ENCODE results near the gene CACNA2D4.

DNA sequence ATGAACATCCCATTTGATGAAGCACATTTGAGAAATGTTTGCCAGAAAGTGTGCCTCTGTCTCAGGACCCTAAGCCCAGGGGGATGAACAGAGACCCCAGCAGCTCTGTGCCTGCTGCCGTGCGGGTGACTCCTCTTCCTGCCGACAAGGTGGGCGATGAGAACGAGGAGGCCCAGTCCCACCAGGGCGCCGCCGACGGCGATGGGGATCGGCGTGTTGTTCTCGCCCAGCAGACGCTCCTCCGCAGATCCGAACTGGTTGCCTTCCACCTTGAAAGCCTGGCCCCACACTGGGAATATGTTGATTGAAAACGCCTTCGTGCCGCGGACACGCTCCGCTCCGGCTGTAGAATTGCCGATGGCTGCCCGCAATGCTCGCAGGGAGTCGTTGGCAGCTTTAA is 54.0 kb downstream of the CACNA2D4 start:
- no peak for TF ChIP-seq POLR2A (IDR thresholded peaks at IDR 0.05)
- TF ChIP-seq, protein P1, sequence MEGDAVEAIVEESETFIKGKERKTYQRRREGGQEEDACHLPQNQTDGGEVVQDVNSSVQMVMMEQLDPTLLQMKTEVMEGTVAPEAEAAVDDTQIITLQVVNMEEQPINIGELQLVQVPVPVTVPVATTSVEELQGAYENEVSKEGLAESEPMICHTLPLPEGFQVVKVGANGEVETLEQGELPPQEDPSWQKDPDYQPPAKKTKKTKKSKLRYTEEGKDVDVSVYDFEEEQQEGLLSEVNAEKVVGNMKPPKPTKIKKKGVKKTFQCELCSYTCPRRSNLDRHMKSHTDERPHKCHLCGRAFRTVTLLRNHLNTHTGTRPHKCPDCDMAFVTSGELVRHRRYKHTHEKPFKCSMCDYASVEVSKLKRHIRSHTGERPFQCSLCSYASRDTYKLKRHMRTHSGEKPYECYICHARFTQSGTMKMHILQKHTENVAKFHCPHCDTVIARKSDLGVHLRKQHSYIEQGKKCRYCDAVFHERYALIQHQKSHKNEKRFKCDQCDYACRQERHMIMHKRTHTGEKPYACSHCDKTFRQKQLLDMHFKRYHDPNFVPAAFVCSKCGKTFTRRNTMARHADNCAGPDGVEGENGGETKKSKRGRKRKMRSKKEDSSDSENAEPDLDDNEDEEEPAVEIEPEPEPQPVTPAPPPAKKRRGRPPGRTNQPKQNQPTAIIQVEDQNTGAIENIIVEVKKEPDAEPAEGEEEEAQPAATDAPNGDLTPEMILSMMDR (IDR thresholded peaks at IDR 0.05) = no peak

Data from thyroid gland (tissue), 4 donors.